Measurements from ENCODE around the gene GPX1.
"Not testable (repeated sequence)": the region's sequence is repeated elsewhere in the genome, so short reads cannot be mapped to it uniquely, and the experiment has no call there.

Gene GPX1

DNA sequence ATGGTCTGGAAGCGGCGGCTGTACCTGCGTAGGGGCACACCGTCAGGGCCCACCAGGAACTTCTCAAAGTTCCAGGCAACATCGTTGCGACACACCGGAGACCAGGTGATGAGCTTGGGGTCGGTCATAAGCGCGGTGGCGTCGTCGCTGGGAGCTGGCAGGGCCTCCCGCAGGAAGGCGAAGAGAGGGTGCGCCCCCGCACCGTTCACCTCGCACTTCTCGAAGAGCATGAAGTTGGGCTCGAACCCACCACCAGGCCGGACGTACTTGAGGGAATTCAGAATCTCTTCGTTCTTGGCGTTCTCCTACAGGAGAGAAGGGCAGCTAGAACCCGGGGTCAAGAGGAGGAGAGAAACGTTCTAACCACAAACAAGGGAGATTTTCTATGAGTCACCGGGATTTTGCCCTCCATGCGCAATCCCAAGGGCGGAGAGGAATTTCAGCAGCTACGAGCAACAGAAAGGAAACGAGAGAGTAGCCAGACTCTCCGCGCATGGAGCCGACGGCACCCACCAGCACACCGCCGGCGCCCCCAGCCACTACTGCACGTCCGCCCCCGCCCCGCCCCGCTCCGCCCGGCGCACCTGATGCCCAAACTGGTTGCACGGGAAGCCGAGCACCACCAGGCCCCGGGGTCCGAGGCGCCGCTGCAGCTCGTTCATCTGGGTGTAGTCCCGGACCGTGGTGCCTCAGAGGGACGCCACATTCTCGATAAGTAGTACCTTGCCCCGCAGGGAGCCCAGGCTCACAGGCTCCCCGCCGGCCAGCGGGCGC lies 523 bp downstream of the GPX1 start:
- DNase-seq = peak; percentile 64

DNA sequence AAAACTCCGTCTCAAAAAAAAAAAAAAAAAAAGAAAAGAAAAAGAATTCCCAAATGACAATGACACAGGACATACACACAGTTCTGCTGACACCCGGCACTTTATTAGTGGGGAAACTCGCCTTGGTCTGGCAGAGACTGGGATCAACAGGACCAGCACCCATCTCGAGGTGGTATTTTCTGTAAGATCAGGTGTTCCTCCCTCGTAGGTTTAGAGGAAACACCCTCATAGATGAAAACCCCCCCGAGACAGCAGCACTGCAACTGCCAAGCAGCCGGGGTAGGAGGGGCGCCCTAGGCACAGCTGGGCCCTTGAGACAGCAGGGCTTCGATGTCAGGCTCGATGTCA lies 1.1 kb downstream of the GPX1 start:
- DNase-seq = not testable (repeated sequence)

DNA sequence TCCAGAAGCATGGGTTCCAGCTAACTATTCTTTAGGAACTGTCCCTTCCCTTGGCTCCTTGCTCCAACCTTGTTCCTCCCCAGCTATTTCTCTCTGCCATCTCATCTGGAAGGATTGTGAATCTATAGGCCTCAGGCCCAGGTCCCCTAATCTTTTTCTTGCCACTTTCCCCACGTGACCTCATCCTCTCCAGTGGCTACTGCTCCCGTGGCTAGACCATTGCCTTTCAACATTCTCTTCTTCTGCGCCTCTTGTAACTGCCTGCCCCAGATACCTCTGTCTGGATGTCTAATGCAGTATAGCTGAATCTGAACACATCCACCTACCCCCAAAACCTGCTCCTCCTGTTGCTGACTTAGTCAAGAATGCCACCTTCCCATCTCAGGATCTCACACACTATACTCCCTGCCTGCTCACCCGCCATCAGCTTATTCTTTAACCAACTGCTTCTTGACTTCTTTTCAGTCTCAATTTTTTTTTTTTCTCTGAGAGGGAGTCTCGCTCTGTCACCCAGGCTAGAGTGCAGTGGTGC lies 5.2 kb downstream of the GPX1 start:
- DNase-seq = no peak

DNA sequence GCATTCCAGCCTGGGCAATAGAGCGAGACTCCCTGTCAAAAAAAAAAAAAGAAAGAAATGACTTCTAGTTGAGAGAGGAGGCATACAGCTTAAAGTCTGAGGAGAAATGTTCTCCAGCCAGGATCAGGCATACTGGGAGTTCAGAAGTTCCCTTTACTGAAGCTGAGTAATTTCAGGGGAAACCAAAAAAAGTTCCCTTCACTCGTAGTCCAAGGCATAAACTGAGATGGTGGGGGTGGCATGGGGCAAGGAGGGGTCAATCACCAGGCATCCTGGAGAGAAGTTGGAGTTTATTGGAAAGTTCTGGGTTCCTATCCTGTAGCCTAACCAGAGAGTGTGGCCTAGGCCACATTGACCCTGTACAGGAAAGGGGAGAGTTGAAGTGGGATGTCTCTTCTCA lies 5.9 kb downstream of the GPX1 start:
- DNase-seq = no peak

DNA sequence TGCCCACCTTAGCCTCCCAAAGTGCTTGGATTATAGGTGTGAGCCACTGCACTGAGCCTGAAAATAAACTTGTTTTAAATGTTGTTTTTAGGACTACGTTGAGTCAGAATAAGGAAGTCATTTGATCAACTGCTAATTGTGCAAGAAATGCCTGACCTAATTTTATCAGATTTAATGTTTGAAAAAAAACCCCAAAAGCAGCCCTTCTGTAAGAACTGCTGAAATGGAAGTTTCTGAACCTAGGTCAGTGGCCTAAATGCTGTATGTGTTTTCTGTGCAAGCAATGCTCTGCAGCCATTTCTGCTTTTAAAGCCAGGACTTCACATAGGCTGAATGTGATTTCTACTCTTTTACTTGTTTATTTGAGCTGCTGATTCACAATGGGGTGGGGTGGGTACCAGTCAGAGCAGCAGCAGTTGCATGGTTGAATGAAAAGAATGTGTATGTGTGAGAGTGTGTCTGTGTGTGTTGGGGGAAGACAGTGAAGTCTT lies 6.6 kb downstream of the GPX1 start:
- no peak for DNase-seq

DNA sequence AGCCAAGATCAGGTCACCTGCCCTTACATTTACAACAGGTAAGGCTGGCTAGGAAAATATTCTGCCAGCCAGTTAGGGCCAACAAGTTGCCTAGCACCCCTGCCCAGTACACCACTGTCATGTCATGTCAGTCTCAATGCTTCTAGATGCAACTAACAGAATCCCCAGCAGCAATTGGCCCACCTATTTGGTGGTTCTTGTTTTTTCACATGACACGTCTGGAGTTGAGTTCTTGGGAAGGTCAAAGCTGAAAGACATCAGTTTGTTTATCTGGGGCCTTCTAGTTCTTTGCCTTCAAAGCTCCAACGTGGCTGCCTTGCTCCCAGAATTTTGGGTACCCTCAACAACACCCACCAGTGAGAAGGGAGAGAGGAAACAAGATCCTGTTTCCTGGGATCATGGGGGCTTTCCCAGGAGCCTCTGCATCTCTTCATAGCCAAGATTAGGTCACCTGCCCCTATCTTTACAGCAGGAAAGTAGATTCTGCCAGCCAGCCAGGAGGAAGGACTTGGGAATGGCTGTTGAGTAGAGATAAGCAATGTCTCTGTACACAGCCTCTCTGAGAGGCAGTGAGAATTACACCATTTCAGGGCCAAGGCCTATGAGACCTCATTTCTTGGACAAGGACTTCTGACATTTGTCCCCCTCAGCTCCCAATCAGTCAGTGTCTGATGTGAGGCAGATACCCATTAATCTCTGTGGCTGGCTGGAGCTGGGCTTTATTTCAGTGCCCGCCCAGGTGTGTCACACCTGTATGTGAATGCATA lies 8.6 kb downstream of the GPX1 start:
- no peak for DNase-seq

DNA sequence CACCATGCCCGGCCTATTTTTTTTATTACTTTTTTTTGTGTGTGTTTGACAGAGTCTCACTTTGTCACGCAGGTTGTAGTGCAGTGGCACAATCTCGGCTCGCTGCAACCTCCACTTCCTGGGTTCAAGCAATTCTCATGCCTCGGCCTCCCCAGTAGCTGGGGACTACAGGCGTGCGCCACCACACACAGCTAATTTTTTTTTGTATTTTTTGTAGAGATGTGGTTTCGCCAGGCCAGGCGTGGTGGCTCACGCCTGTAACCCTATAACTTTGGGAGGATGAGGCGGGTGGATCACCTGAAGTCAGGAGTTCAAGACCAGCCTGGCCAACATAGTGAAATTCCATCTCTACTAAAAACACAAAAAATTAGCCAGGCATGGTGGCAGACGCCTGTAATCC lies 9.8 kb downstream of the GPX1 start:
- not testable (repeated sequence) for DNase-seq

DNA sequence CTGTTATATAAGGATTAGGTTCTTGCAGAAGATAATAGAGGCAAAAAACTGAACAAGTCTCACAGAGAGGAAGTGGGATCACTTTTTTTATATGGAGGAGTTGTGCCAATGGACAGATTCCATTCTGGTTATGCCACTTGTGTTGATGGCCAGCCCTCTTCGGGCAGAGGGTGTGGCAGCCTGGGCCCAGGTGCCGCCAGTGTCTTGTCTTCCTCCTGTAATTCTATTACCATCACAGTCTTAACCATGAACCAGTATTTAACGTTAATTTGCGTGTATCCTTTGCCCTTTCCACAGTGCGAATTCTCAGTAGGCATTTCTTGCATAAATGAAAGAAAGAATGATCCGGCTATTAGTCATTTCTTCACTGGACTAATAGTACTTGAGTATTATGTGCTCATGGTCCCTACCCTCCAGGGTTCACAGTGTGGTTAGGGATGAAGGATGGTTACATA lies 11.3 kb downstream of the GPX1 start:
- DNase-seq = no peak

DNA sequence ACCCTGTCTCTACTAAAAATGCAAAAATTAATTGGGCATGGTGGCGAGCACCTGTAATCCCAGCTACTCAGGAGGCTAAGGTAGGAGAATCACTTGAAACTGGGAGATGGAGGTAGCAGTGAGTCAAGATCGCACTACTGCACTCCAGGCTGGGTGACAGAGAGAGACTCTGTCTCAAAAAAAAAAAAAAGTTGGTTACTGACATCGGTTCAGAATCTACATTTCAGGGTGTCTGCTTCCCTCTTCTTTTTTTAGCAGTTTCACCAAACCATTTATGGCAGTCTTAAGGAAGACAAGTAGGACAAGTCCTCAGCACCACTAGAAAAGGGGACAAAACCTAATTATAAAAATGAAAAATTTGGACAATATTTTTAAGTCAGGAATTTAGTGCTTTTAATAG lies 15.0 kb downstream of the GPX1 start:
- no peak for DNase-seq

DNA sequence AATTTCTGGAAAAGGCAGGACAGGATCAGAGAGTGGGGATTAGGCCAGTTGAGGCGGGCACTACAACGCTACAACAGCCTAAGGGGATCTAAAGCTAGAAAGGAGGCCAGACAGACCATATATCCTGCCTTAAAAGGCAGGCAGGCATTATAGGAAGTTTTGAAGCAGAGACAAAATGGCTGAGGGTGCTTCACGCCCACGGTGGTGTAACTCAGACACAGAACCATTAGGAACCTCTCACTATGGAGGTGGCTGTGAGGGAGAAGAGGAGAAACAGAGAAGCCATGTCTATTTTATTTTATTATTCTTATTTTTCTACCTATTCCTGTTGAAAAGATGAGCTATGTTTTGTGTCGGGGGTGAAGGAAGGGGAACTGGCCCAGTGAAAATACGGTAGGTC lies 16.2 kb downstream of the GPX1 start:
- DNase-seq = no peak

DNA sequence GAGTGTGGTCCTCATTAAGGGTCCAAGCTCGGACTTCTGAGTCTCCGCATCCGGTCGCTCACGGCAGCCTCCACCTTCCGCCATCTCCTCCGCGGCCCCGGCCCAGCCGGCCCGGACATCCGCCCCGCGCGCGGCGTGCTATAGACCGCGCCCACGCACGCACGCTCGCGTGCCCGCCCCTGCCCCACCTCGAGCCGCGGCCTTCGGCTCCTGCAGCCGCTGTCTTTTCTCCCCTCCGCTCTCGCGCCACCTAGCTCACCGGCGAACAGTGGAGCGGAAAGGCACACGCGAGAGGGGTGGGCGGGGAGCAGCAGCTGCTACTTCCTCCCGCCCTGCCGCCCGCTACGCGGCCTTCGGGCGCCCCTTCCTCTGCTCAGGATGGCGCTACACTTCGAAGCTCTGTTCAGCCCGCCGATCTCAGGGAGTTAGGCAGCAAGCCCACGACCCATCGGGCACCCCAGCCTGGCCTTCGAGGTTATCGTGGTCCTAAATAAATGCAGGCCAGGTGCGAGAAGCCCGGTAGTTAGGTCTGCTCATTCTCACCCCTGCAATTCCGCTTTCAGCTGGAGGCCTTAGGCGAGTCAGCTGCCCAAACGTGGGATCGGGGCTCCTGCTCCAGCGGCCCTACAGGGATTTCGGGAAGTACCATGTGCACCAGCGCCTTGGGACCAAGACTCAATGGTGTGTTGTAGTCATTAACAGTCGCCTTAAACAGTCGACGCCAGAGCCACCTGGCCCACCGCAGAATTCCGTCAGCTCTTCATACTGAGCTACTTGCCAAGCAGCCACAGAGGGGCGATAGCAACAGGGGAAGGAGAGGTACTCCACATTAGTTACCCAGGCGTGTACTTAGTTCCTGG lies 18.0 kb downstream of the GPX1 start, which contains the start of gene USP4:
Gene USP4, minus strand, starts transcription at position 113 of the 860 bp plus-strand sequence. Its CDS starts 29 bp downstream, at position 84.
- DNase-seq = peak; percentile 95

DNA sequence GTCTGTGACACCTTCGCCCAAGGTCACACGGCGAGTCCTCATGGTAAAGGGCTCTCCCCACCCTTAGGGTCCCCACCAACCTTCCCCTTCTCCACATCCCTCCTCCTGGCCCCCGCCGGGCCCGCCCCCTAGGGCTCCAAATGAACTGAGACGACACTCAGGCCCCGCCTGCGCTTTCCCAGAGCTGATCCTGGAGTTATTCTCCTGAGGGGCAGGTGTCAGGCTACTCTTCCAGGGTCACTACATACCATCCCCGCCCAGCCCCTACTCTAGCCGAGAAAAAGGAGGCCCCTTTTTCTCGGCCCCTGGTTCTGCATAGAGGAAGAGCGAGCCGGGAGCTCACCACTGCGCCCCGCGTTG lies 18.6 kb downstream of the GPX1 start:
- DNase-seq = no peak

DNA sequence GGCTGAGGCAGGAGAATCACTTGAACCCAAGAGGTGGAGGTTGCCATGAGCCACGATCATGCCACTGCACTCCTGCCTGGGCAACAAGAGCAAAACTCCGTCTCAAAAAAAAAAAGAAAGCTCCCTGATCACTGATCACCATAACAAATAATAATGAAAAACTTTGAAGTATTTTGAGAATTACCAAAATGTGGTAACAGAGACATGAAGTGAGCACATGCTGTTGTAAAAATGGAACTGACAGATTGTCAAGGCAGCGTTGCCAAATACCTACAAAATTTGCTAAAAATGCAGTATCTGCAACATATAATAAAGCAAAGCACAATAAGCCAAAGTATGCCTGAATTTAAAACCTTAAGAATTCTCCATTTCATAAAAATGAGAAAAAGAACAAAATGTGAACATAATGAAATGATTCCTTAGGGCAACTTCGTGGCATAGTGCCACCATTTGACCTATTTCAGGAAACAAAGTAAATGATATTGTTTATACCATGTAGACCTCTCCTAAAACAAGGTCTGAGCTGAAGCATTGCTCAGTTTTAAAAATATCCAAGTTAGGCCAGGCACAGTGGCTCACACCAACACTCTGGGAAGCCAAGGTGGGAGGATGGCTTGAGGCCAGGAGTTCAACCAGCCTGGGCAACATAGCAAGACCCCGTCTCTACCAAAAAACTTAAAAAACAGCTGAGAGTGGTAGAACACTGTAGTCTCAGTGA lies 24.1 kb downstream of the GPX1 start:
- DNase-seq = no peak

DNA sequence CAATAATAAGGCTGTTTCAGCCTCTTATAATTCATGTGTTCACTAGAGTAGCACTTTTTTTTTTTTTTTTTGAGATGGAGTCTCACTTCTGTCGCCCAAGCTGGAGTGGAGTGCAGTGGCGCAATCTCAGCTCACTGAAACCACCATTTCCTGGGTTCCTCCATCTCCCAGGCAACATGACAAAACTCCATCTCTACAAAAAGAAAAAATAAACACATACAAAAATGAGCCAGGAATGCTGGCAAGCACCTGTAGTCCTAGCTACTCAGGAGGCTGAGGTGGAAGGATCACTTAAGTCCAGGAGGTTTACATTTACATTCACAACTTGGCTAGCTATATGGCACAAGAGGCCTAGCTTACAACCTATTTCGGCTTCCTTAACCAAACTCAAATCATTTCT lies 25.1 kb downstream of the GPX1 start:
- DNase-seq = peak; percentile 38

DNA sequence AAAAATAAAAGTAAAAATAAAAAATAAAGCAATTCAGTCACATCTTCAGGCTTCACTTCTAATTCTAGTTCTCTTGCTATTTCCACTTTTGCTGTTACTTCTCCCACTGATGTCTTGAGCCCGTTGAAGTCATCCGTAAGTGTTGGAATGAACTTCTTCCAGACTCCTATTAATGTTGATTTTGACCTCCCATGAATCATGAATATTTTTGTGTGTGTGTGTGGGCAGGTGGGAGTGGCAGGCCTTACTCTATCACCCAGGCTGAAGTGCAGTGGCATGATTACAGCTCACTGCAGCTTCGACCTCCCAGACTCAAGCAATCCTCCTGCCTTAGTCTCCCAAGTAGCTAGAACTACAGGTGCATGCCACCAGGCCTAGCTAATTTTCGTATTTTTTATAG lies 29.0 kb downstream of the GPX1 start:
- no peak for DNase-seq

DNA sequence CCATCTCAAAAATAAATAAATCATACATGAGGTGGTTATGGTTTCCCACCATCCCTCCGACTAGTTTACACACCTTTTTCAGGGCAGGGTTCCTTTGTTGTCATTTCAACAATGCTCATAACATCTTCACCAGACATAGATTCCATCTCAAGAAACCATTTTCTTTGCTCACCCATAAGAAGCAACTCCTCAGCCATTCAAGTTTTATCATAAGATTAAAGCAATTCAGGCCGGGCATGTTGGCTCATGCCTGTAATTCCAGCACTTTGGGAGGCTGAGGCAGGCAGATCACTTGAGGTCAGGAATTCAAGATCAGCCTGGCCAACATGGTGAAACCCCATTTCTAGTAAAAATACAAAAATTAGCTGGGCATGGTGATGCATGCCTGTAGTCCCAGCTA lies 29.8 kb downstream of the GPX1 start:
- DNase-seq = not testable (repeated sequence)

DNA sequence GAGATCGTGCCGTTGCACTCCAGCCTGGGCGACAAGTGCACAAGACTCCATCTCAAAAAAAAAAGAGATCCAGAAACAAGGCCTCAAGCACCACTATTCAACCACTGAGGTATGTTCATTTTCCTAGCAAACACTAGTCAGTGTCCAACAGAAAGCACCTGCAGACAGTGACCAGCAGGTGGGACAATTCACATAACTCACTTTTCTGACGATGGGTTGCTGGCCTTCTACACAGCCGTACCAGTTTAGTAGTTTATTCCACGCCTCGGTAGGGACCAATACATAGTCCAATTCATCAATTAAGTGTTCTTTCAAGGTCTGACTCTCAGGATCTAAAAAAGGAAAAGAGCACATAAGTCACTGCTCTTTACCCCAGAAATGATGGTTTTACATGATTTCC lies 30.7 kb downstream of the GPX1 start:
- no peak for DNase-seq

DNA sequence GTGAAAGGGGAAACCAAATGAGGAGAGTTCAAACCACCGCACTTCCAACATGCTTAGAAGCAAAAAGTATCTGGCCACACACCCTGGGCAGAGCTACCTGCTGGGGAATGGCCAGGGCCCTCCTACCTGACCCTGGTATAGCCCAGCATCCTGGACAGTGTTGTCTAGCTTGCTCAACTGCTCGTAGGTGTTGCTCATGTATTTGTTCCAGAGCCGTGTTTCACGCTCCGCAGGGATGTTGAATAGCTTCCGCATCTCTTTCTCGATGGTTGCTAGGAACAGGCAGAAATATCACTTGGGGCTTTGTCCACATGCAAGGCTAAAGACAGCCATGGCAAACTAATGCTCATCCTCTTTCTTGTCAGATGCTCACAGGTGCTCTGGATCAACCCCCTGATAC lies 33.4 kb downstream of the GPX1 start:
- DNase-seq = no peak

DNA sequence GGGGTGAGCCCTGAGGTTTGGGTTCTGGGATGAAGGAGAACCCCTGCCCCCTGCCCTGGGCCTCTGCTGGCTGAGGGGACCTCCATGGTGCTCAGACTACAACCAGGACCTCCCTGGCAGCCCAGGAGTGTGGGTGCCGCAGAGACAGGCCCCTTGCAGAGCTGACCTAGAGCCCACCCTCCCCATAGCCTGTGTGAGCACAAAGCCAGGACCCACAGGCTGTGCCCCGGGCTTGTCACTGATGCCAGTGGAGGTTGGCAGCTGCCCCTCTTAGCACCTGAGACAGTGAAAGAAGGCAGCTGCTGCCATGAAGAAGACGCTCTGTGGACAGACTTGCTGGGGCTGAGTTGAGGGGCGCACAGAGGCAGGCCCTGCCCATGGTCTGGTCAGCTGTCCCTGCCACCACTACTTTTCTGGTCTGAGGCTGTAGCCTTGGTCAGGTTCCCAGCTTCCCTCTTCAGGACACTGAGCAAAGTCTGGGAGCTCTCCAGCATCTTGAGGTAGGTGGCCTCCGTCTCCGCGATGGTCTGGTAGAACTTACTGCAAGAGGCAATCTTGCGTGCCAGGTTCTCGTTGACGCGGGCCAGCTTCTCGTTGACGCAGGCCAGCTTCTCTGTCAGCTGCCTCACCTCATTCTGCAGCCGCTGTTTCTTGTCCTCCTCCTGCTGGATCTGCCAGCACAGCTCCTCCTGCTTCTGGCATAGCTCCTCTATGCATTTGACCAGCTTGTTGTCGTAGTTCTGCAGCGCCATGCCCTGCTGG lies 41.3 kb downstream of the GPX1 start:
- no peak for DNase-seq

DNA sequence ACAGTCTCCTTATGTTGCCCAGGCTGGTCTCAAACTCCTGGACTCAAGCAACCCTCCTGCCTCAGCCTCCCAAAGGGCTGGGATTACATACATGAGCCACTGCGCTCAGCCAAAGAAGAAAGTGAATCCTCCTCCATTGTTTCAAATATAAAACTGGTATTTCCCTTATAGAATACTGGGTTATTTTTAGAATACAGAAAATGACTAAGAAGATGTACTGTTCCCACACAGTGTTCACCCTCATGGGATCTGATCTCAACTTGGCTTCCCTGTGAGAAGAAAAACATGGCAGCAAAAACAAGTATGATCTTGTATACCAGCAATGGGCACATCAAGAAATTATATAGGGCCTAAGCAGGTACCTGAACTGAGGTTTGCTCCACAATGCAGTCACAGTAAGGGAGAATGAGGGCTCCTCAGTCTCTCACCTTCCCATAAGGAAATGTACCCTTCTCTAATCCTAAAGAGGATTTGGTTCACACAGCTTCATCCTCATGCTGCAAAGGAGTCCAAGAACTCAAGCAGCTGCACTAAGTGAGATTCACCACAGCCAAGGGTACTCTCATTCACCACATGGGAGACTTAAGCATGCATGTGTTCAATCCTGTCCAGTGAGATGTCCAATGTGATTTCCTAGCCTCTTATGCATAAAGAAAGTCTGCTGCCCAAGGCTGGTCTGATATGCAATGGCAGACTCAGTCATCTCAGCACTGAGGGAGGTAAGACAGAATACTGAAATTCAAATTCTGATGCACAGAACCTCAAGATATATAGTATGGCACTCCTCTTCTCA lies 44.1 kb downstream of the GPX1 start:
- no peak for DNase-seq

DNA sequence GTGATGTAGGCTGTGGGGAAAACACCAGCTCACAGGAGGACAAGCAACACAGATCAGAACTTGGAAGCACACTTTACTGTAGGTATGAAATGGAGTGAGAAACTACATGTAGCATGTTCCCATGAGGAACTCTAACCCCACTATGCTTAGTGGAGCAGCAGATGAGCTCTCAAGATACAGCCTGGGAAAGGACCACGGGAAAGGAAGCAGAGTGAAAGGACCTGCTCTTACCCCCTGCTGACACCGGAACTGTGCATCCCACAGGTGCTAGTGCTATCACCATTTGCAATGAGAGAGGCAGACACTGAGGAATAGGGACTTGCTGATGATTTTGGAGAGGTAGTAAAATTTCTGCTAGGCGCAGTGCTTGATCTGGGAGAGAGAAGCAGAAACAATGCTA lies 46.9 kb downstream of the GPX1 start:
- no peak for DNase-seq
